ENCODE data around the gene PRDX5. TPM values are rescaled to one million over a fixed set of nuclear protein-coding genes. Genes with fewer than 3 reads are reported as not detected.
"Not testable (repeated sequence)": the region's sequence is repeated elsewhere in the genome, so short reads cannot be mapped to it uniquely, and the experiment has no call there.

PRDX5 gene
- total and polyA plus RNA-seq, 2 experiments from 2014 or later: 260 to 436 TPM

GRCh38 chr11:64306563-64306875 lies 11.4 kb upstream of the PRDX5 start:
- H3K4me2 ChIP-seq (ENCODE audit: unreplicated experiment): peak overlapping the region; percentile 75
- no peaks in the 10 kb centered on the region for H4K20me1 ChIP-seq (ENCODE audit: insufficient read depth)
- no peaks in the 10 kb centered on the region for H3K27me3 ChIP-seq (replicated peaks; ENCODE audit: insufficient read depth)
- peak overlapping the region; percentile 87 for H3K4me3 ChIP-seq
- peaks cover 33% of the 10 kb centered on the region; the same call in 1 of the 2 replicates for H3K79me2 ChIP-seq (ENCODE audit: insufficient read depth)
- H3K9me3 ChIP-seq (ENCODE audit: low read depth): no peaks in the 10 kb centered on the region
- WGBS, 2 experiments (ENCODE audit: low coverage in 1 of 2, low lambda C conversion rate in 2 of 2, missing lambda C conversion rate in 2 of 2): 26 to 31% methylated on average over 9 of the region's 9 CpGs
- no peak for DNase-seq
- H3K36me3 ChIP-seq (ENCODE audit: low read depth): no peaks in the 10 kb centered on the region
- peak overlapping the region; percentile 79 for H3K9ac ChIP-seq
- 0 out of 2 replicates have a peak, but pooled peaks cover 11% of the 10 kb centered on the region for H3F3A ChIP-seq (ENCODE audit: insufficient read depth)
- no peak for TF ChIP-seq EZH2phosphoT487 (IDR thresholded peaks at IDR 0.05; ENCODE audit: insufficient read depth, low read depth)
- no peak for TF ChIP-seq EZH2 (IDR thresholded peaks at IDR 0.05; ENCODE audit: insufficient read depth, poor library complexity, severe bottlenecking)
- peaks cover 6% of the 10 kb centered on the region; the same call in 1 of the 2 replicates for H3K4me1 ChIP-seq (ENCODE audit: insufficient read depth)
- no peak overlapping the region for H3K27ac ChIP-seq
- in situ Hi-C loops (cut with MboI): no loop called here
- H3K9me2 ChIP-seq (ENCODE audit: insufficient read depth): no peaks in the 10 kb centered on the region
- H2AFZ ChIP-seq: peak overlapping the region; percentile 78

- DNase-seq: peak; percentile 38
- peak overlapping the region; percentile 75 for H3K4me2 ChIP-seq (ENCODE audit: unreplicated experiment)
- peak overlapping the region; percentile 87 for H3K4me3 ChIP-seq
- no peak for TF ChIP-seq EZH2 (IDR thresholded peaks at IDR 0.05; ENCODE audit: insufficient read depth, poor library complexity, severe bottlenecking)
- TF ChIP-seq EZH2phosphoT487 (IDR thresholded peaks at IDR 0.05; ENCODE audit: insufficient read depth, low read depth): no peak
- H3K9me2 ChIP-seq (ENCODE audit: insufficient read depth): no peaks in the 10 kb centered on the region
- in situ Hi-C loops (cut with MboI): no loop called here
- peaks cover 36% of the 10 kb centered on the region; the same call in 1 of the 2 replicates for H3K79me2 ChIP-seq (ENCODE audit: insufficient read depth)
- H3F3A ChIP-seq (ENCODE audit: insufficient read depth): 0 out of 2 replicates have a peak, but pooled peaks cover 11% of the 10 kb centered on the region
- H2AFZ ChIP-seq: no peak overlapping the region
- peaks cover 6% of the 10 kb centered on the region; the same call in 1 of the 2 replicates for H3K4me1 ChIP-seq (ENCODE audit: insufficient read depth)
- H3K9me3 ChIP-seq (ENCODE audit: low read depth): no peaks in the 10 kb centered on the region
- no peak overlapping the region for H3K27ac ChIP-seq
- no peaks in the 10 kb centered on the region for H3K36me3 ChIP-seq (ENCODE audit: low read depth)
- WGBS, 2 experiments (ENCODE audit: low coverage in 1 of 2, low lambda C conversion rate in 2 of 2, missing lambda C conversion rate in 2 of 2): 82% methylated on average over 15 of the region's 15 CpGs
- no peaks in the 10 kb centered on the region for H3K27me3 ChIP-seq (replicated peaks; ENCODE audit: insufficient read depth)
- no peaks in the 10 kb centered on the region for H4K20me1 ChIP-seq (ENCODE audit: insufficient read depth)
- H3K9ac ChIP-seq: peak overlapping the region; percentile 79; the same call in 1 of the 2 replicates
These were observed 10.9 kb upstream of the PRDX5 start for GRCh38 chr11:64306876-64307622.

DNA sequence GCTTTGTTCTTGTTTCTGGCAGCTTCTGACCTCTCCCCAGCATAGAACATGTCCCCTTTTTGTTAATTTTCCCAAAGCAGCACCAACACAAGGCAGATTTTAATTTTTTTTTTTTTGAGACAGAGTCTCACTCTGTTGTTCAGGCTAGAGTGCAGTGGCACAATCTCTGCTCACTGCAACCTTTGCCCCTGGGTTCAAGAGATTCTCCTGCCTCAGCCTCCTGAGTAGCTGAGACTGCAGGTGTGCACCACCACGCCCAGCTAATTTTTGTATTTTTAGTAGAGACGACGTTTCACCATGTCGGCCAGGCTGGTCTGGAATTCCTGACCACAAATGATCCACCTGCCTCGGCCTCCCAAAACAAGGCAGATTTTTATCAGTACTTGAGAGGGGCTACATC lies 10.1 kb upstream of the PRDX5 start:
- DNase-seq; H3K4me3 ChIP-seq; H2AFZ ChIP-seq; H3K4me2 ChIP-seq (ENCODE audit: unreplicated experiment); H3K36me3 ChIP-seq (ENCODE audit: low read depth); H4K20me1 ChIP-seq (ENCODE audit: insufficient read depth); H3K27me3 ChIP-seq (replicated peaks; ENCODE audit: insufficient read depth); H3K4me1 ChIP-seq (ENCODE audit: insufficient read depth); H3K27ac ChIP-seq; H3K9ac ChIP-seq; in situ Hi-C loops (cut with MboI); H3K9me2 ChIP-seq (ENCODE audit: insufficient read depth); H3K9me3 ChIP-seq (ENCODE audit: low read depth): not testable (repeated sequence)
- peaks cover 14% of the 10 kb centered on the region for H3F3A ChIP-seq (ENCODE audit: insufficient read depth)
- H3K79me2 ChIP-seq (ENCODE audit: insufficient read depth): peaks cover 43% of the 10 kb centered on the region
- 90 to 98% methylated on average over 5 of the region's 5 CpGs for WGBS, 2 experiments (ENCODE audit: low coverage in 1 of 2, low lambda C conversion rate in 2 of 2, missing lambda C conversion rate in 2 of 2)

DNA sequence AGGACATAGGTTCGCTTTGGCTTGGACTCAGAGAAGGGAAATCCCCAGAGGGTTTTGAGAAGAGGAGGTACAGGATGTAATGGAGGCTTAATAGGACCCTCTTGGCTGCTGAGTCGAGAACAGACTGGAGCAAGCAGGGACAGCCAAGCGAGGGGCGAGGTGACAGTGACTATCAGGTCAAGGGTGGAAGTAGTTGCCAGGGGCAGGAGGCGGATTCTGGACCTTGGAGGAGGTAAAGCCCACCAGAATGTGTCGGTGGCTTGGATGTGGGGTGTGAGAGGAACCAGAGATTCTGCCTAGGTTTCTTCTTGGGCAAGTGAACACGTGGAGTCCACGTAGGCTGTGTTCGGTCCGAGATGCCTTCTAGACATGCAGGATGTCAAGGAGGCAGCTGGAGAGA lies 5.0 kb upstream of the PRDX5 start:
- H3K27ac ChIP-seq: peak overlapping the region; percentile 57
- in situ Hi-C loops (cut with MboI): no loop called here

More for the DNA sequence above, 5.0 kb upstream of the PRDX5 start:
- Histone ChIP-seq H3K79me2 (ENCODE audit: insufficient read depth) (peaks cover 66% of the 10 kb centered on the region), H2AFZ (peak overlapping the region; percentile 71), H3K9ac (peak overlapping the region; percentile 76), H3K36me3 (ENCODE audit: low read depth) (no peaks in the 10 kb centered on the region), H3K4me2 (ENCODE audit: unreplicated experiment) (peak overlapping the region; percentile 52), H3K27me3 (replicated peaks; ENCODE audit: insufficient read depth) (no peaks in the 10 kb centered on the region), H4K20me1 (ENCODE audit: insufficient read depth) (no peaks in the 10 kb centered on the region), H3K9me3 (ENCODE audit: low read depth) (no peaks in the 10 kb centered on the region), H3F3A (ENCODE audit: insufficient read depth) (peaks cover 10% of the 10 kb centered on the region), H3K4me1 (ENCODE audit: insufficient read depth) (peaks cover 14% of the 10 kb centered on the region; the same call in 1 of the 2 replicates), H3K9me2 (ENCODE audit: insufficient read depth) (no peaks in the 10 kb centered on the region), H3K4me3 (peak overlapping the region; percentile 58; the same call in 1 of the 2 replicates)
- no peak for DNase-seq
- TF ChIP-seq EZH2 (IDR thresholded peaks at IDR 0.05; ENCODE audit: insufficient read depth, poor library complexity, severe bottlenecking): no peak
- TF ChIP-seq EZH2phosphoT487 (IDR thresholded peaks at IDR 0.05; ENCODE audit: insufficient read depth, low read depth): no peak
- WGBS, 2 experiments (ENCODE audit: low coverage in 1 of 2, low lambda C conversion rate in 2 of 2, missing lambda C conversion rate in 2 of 2): 89 to 90% methylated on average over 10 of the region's 10 CpGs

Data from GM23248 (cell line).